IMR-90 (cell line): ENCODE data around the gene METTL21C. TPM values are rescaled to one million over a fixed set of nuclear protein-coding genes. Genes with fewer than 3 reads are reported as not detected.

Experiments
- ATAC-seq: fragments of 200-7000 bp; cut with Tn5 transposase; 2 replicates; pipeline ENCODE4 v1.9.1; 2020; ENCODE audit warnings: low read depth, mild to moderate bottlenecking, moderate library complexity
- BruUV-seq: library from RNA; stranded (reverse); fragments of 400-500 nt; replicated peaks from 2 replicates; lab custom pipeline; 2021; lab: Mats Ljungman, UMichigan
- CTCF ChIA-PET: fragments of 300-600 bp; formaldehyde crosslinking; extraction: SDS; loops from one replicate; lab custom pipeline; 2021; ENCODE audit warnings: antibody characterized with exemption; lab: Yijun Ruan, JAX
- POLR2A ChIA-PET: fragments of 300-600 bp; sonication (Branson Sonifier 250); formaldehyde crosslinking; loops from one replicate; lab custom pipeline; 2022; ENCODE audit warnings: antibody characterized with exemption; ENCODE audit not compliant: unreplicated experiment; lab: Charles Lee
- DNase-seq: peaks from one replicate; pipeline ENCODE4 v3.0.0; 2013
- H2AFZ ChIP-seq: replicated peaks from 2 replicates; pipeline ENCODE3; 2013; ENCODE audit warnings: low read length, mild to moderate bottlenecking; ENCODE audit not compliant: poor library complexity
- H2AK5ac ChIP-seq: 2 replicates; pipeline ENCODE4 v1.6.1; 2013; ENCODE audit warnings: low read depth, low read length, inconsistent platforms
- H2AK9ac ChIP-seq: replicated peaks from 2 replicates; pipeline ENCODE3; 2013; ENCODE audit warnings: mild to moderate bottlenecking, low read depth, low read length, moderate library complexity; ENCODE audit not compliant: poor library complexity
- H2BK120ac ChIP-seq: 2 replicates; pipeline ENCODE4 v1.6.1; 2013; ENCODE audit warnings: low read depth, low read length, inconsistent platforms
- H2BK15ac ChIP-seq: 3 replicates; pipeline ENCODE4 v1.6.1; 2013; ENCODE audit warnings: low read depth, low read length, inconsistent platforms
- H2BK20ac ChIP-seq: 2 replicates; pipeline ENCODE4 v1.6.1; 2013; ENCODE audit warnings: low read depth, mild to moderate bottlenecking, inconsistent platforms, low read length, moderate library complexity
- H2BK5ac ChIP-seq: 2 replicates; pipeline ENCODE4 v1.6.1; 2013; ENCODE audit warnings: mild to moderate bottlenecking, low read depth, low read length, inconsistent platforms; ENCODE audit not compliant: poor library complexity, severe bottlenecking
- H3K14ac ChIP-seq: replicated peaks from 2 replicates; pipeline ENCODE4 v1.6.1; 2013; ENCODE audit warnings: low read depth, low read length, inconsistent platforms
- H3K18ac ChIP-seq: 2 replicates; pipeline ENCODE4 v1.6.1; 2013; ENCODE audit warnings: low read depth, low read length, control low read depth
- H3K23ac ChIP-seq: 2 replicates; pipeline ENCODE4 v1.6.1; 2013; ENCODE audit warnings: low read depth, low read length, inconsistent platforms
- H3K27ac ChIP-seq: 2 replicates; pipeline ENCODE4 v1.5.1; 2013; ENCODE audit warnings: mild to moderate bottlenecking, control low read depth, low read length; ENCODE audit not compliant: insufficient read depth
- H3K27me3 ChIP-seq: 2 replicates; pipeline ENCODE4 v1.6.1; 2013; ENCODE audit warnings: low read length; ENCODE audit not compliant: control insufficient read depth, insufficient read depth
- H3K36me3 ChIP-seq: 2 replicates; pipeline ENCODE4 v1.6.1; 2013; ENCODE audit warnings: low read length, mixed read lengths; ENCODE audit not compliant: control insufficient read depth, insufficient read depth
- H3K4ac ChIP-seq: 2 replicates; pipeline ENCODE4 v1.6.1; 2013; ENCODE audit warnings: low read depth, low read length, inconsistent platforms
- H3K4me1 ChIP-seq: 2 replicates; pipeline ENCODE4 v1.6.1; 2013; ENCODE audit warnings: low read length, mixed read lengths; ENCODE audit not compliant: control insufficient read depth, insufficient read depth
- H3K4me2 ChIP-seq: 2 replicates; pipeline ENCODE4 v1.6.1; 2013; ENCODE audit warnings: low read depth, mild to moderate bottlenecking, control low read depth, low read length, moderate library complexity
- H3K4me3 ChIP-seq: 2 replicates; pipeline ENCODE4 v1.5.1; 2013; ENCODE audit warnings: low read depth, mild to moderate bottlenecking, control low read depth, low read length, moderate library complexity; ENCODE audit not compliant: insufficient read depth
- H3K56ac ChIP-seq: 2 replicates; pipeline ENCODE4 v1.6.1; 2013; ENCODE audit warnings: low read length, inconsistent platforms; ENCODE audit not compliant: insufficient read depth; ENCODE audit errors: extremely low read depth
- H3K79me1 ChIP-seq, 2 experiments: 2 replicates each; pipeline ENCODE4 v1.6.1; 2013; ENCODE audit warnings: low read length in 2 of 2, inconsistent platforms in 1 of 2, low read depth in 1 of 2
- H3K9ac ChIP-seq: 2 replicates; pipeline ENCODE4 v1.6.1; 2013; ENCODE audit warnings: low read depth, low read length, control low read depth
- H3K9me1 ChIP-seq: 2 replicates; pipeline ENCODE4 v1.6.1; 2013; ENCODE audit warnings: low read length, inconsistent platforms; ENCODE audit not compliant: insufficient read depth
- H3K9me3 ChIP-seq: 2 replicates; pipeline ENCODE4 v1.6.1; 2013; ENCODE audit warnings: low read length; ENCODE audit not compliant: control insufficient read depth, insufficient read depth
- H4K20me1 ChIP-seq: 2 replicates; pipeline ENCODE4 v1.6.1; 2013; ENCODE audit warnings: low read length, inconsistent platforms; ENCODE audit not compliant: insufficient read depth
- H4K5ac ChIP-seq: 2 replicates; pipeline ENCODE4 v1.6.1; 2013; ENCODE audit warnings: mild to moderate bottlenecking, low read depth, low read length, control low read depth
- H4K8ac ChIP-seq, 2 experiments: 2 replicates each; pipeline ENCODE4 v1.6.1; 2013; ENCODE audit warnings: low read depth in 2 of 2, low read length in 2 of 2, control low read depth in 1 of 2, inconsistent platforms in 1 of 2
- H4K91ac ChIP-seq: 2 replicates; pipeline ENCODE4 v1.6.1; 2013; ENCODE audit warnings: low read depth, low read length, inconsistent platforms; ENCODE audit not compliant: insufficient read depth
- BHLHE40 ChIP-seq: fragments of 150-350 bp; IDR thresholded peaks from 2 replicates; pipeline ENCODE4 v1.6.1; 2016; ENCODE audit warnings: mild to moderate bottlenecking, low read depth, low read length
- CEBPB ChIP-seq: IDR thresholded peaks from 2 replicates; pipeline ENCODE4 v1.6.1; 2012; ENCODE audit warnings: low read depth, low read length, improper control_type of control experiment
- CHD1 ChIP-seq: IDR thresholded peaks from 2 replicates; pipeline ENCODE4 v1.6.1; 2012; ENCODE audit warnings: low read depth, low read length, improper control_type of control experiment
- CTCF ChIP-seq: conservative IDR thresholded peaks from 2 replicates; pipeline ENCODE4 v1.5.1; 2012; ENCODE audit warnings: mild to moderate bottlenecking, low read depth, low read length, improper control_type of control experiment
- ELK1 ChIP-seq: fragments of 150-350 bp; IDR thresholded peaks from 2 replicates; pipeline ENCODE4 v1.6.1; 2016; ENCODE audit warnings: low read depth, mild to moderate bottlenecking, low read length, moderate library complexity, borderline replicate concordance
- FOS ChIP-seq: fragments of 150-350 bp; IDR thresholded peaks from 2 replicates; pipeline ENCODE4 v1.6.1; 2016; ENCODE audit warnings: low read depth, low read length
- MAFK ChIP-seq: IDR thresholded peaks from 2 replicates; pipeline ENCODE4 v1.6.1; 2012; ENCODE audit warnings: low read depth, low read length, improper control_type of control experiment
- MAZ ChIP-seq: IDR thresholded peaks from 2 replicates; pipeline ENCODE4 v1.6.1; 2012; ENCODE audit warnings: low read depth, mild to moderate bottlenecking, low read length, improper control_type of control experiment, moderate library complexity, borderline replicate concordance
- MXI1 ChIP-seq: IDR thresholded peaks from 2 replicates; pipeline ENCODE4 v1.6.1; 2012; ENCODE audit warnings: low read depth, mild to moderate bottlenecking, low read length, moderate library complexity, borderline replicate concordance
- NFE2L2 ChIP-seq: fragments of 150-350 bp; IDR thresholded peaks from 2 replicates; pipeline ENCODE4 v1.6.1; 2016; ENCODE audit warnings: low read depth, mild to moderate bottlenecking, low read length
- POLR2A ChIP-seq: IDR thresholded peaks from 2 replicates; pipeline ENCODE4 v1.6.1; 2012; ENCODE audit warnings: mild to moderate bottlenecking, low read depth, low read length
- RAD21 ChIP-seq: IDR thresholded peaks from 2 replicates; pipeline ENCODE4 v1.6.1; 2012; ENCODE audit warnings: low read length, improper control_type of control experiment
- RCOR1 ChIP-seq: IDR thresholded peaks from 2 replicates; pipeline ENCODE4 v1.6.1; 2012; ENCODE audit warnings: mild to moderate bottlenecking, low read length, improper control_type of control experiment; ENCODE audit not compliant: insufficient replicate concordance
- RFX5 ChIP-seq: IDR thresholded peaks from 2 replicates; pipeline ENCODE4 v1.8.0; 2012; ENCODE audit warnings: low read depth, mild to moderate bottlenecking, low read length, moderate library complexity
- SMC3 ChIP-seq: fragments of 150-350 bp; IDR thresholded peaks from 2 replicates; pipeline ENCODE4 v1.6.1; 2016; ENCODE audit warnings: low read depth, mild to moderate bottlenecking, antibody characterized with exemption, low read length, moderate library complexity
- USF2 ChIP-seq: fragments of 150-350 bp; IDR thresholded peaks from 2 replicates; pipeline ENCODE4 v1.6.1; 2017; ENCODE audit warnings: mild to moderate bottlenecking, antibody characterized with exemption, low read length, low read depth
- WGBS, 2 experiments: methylation state at CpG; one replicate each; pipeline versions ENCODE4 v1.1.5 to v1.1.7; 2013; ENCODE audit warnings: missing lambda C conversion rate in 2 of 2; ENCODE audit not compliant: insufficient read length in 1 of 2; ENCODE audit errors: extremely low coverage in 2 of 2; 5-methylcytosine and 5-hydroxymethylcytosine counted together
- dilution Hi-C: fragments of 300-500 bp; cut with HindIII; formaldehyde crosslinking; loops from one replicate; pipeline ENCODE4 v1.14.3; 2018; ENCODE audit warnings: low sequenced_read_pairs; ENCODE audit not compliant: unreplicated experiment
- in situ Hi-C: fragments of 300-500 bp; cut with MboI; formaldehyde crosslinking; loops from 3 replicates; pipeline ENCODE4 v1.14.3; 2019; ENCODE audit warnings: low sequenced_read_pairs, inconsistent platforms, mixed read lengths
- intact Hi-C: fragments of 100-400 bp; cut with micrococcal nuclease; formaldehyde crosslinking; loops from 2 replicates; pipeline ENCODE4 v1.10.0; 2022
- polyA plus RNA-seq, 3 experiments: library from polyadenylated mRNA; depleted of rRNA; stranded (reverse); fragments of >200 nt; gene quantifications; 2 replicates each; pipeline ENCODE4 v1.2.3, GENCODE V29; 2012; ENCODE audit warnings: low replicate concordance in 1 of 3
- total RNA-seq: library from RNA; depleted of rRNA; stranded (reverse); fragments of >200 nt; gene quantifications from 2 replicates; pipeline ENCODE4 v1.2.3, GENCODE V29; 2012

METTL21C gene
- total and polyA plus RNA-seq, 2 of the 4 experiments (the other 2 are of a cell fraction), result not detected

- 83% methylated on average over 1 of the region's 4 CpGs; no CpG with 5 or more reads in 1 of the 2 experiments for WGBS, 2 experiments
- no peaks in the 10 kb centered on the region for H4K20me1 ChIP-seq
- BruUV-seq, result no TSS peak
- no peak overlapping the region for H3K9ac ChIP-seq
- ATAC-seq (no peak), DNase-seq (no peak)
- in situ Hi-C loops, result no loop called here
- ChIA-PET CTCF (no interaction called here), POLR2A (no interaction called here)
- H3K56ac ChIP-seq, result no peak overlapping the region
- H2BK15ac ChIP-seq, result no peak overlapping the region
- no peak overlapping the region for H2AK9ac ChIP-seq
- peaks cover 36% of the 10 kb centered on the region for H3K36me3 ChIP-seq
- no peaks in the 10 kb centered on the region for H3K9me3 ChIP-seq
- H3K4ac ChIP-seq, result no peak overlapping the region
- H3K27ac ChIP-seq, result no peak overlapping the region
- 0 out of 2 replicates have a peak, but pooled peaks cover 3% of the 10 kb centered on the region for H3K9me1 ChIP-seq
- no peak overlapping the region for H3K4me2 ChIP-seq
- H4K91ac ChIP-seq, result no peak overlapping the region
- peaks cover 5 to 6% of the 10 kb centered on the region in 2 experiments; a peak in 2 of 4 replicates for H3K79me1 ChIP-seq
- no peaks in the 10 kb centered on the region for H3K4me1 ChIP-seq
- no peak overlapping the region for H2BK20ac ChIP-seq
- H3K27me3 ChIP-seq, result no peaks in the 10 kb centered on the region
- no peak overlapping the region for H3K23ac ChIP-seq
- H4K5ac ChIP-seq, result no peak overlapping the region
- dilution Hi-C loops, result no loop called here
- H3K4me3 ChIP-seq, result no peak overlapping the region
- H2BK120ac ChIP-seq, result no peak overlapping the region
- H3K14ac ChIP-seq, result no peak overlapping the region
- no peak overlapping the region for H2BK5ac ChIP-seq
- no peak overlapping the region for H4K8ac ChIP-seq
- intact Hi-C loops, result loop anchor here (5.0 kb wide), 1 partner anchor 35 kb away; no protein-coding TSS in a partner anchor
- no peak overlapping the region for H2AFZ ChIP-seq
- no peak overlapping the region for H3K18ac ChIP-seq
- TF ChIP-seq RAD21 (no peak), BHLHE40 (no peak), CHD1 (no peak), RCOR1 (no peak), SMC3 (no peak), ELK1 (no peak), MXI1 (no peak), CTCF (no peak), CEBPB (no peak), RFX5 (no peak), FOS (no peak), NFE2L2 (no peak), USF2 (no peak), MAFK (no peak), POLR2A (no peak), MAZ (no peak)
- H2AK5ac ChIP-seq, result no peak overlapping the region
Measured at GRCh38 chr13:102642029-102642428, 52.8 kb downstream of the METTL21C start.
